Sigmoid colon (tissue), 4 donors: ENCODE data around the gene UBE2D3.

Source experiments
- EP300 ChIP-seq, 4 donors: sonication (generic); formaldehyde crosslinking; IDR thresholded peaks; one replicate each; pipeline ENCODE4 v1.6.1; 2017; ENCODE audit warnings: antibody characterized with exemption in 4 of 4
- POLR2A ChIP-seq, 2 donors: fragments of 450-650 bp; IDR thresholded peaks; one replicate each; pipeline ENCODE4 v1.6.1; 2016; ENCODE audit warnings: antibody characterized with exemption in 2 of 2, mild to moderate bottlenecking in 2 of 2, moderate library complexity in 2 of 2
- POLR2AphosphoS5 ChIP-seq, 4 donors: sonication (generic); formaldehyde crosslinking; IDR thresholded peaks; one replicate each; pipeline ENCODE4 v1.6.1; 2017; ENCODE audit warnings: antibody characterized with exemption in 4 of 4
- TF ChIP-seq, protein P1 (sequence below), 4 experiments: fragments of 450-650 bp in 3 of 4; fragments of 200-600 bp in 1 of 4; IDR thresholded peaks; one replicate each; pipeline ENCODE4 v1.5.1; 2016 to 2019; ENCODE audit warnings: antibody characterized with exemption in 4 of 4, mild to moderate bottlenecking in 3 of 4, moderate library complexity in 2 of 4

GRCh38 chr4:102787944-102788343, 39.4 kb downstream of the UBE2D3 start:
- no peak for TF ChIP-seq POLR2A (IDR thresholded peaks at IDR 0.05)
- no peak for TF ChIP-seq POLR2AphosphoS5 (IDR thresholded peaks at IDR 0.05)
- TF ChIP-seq, protein P1, sequence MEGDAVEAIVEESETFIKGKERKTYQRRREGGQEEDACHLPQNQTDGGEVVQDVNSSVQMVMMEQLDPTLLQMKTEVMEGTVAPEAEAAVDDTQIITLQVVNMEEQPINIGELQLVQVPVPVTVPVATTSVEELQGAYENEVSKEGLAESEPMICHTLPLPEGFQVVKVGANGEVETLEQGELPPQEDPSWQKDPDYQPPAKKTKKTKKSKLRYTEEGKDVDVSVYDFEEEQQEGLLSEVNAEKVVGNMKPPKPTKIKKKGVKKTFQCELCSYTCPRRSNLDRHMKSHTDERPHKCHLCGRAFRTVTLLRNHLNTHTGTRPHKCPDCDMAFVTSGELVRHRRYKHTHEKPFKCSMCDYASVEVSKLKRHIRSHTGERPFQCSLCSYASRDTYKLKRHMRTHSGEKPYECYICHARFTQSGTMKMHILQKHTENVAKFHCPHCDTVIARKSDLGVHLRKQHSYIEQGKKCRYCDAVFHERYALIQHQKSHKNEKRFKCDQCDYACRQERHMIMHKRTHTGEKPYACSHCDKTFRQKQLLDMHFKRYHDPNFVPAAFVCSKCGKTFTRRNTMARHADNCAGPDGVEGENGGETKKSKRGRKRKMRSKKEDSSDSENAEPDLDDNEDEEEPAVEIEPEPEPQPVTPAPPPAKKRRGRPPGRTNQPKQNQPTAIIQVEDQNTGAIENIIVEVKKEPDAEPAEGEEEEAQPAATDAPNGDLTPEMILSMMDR (IDR thresholded peaks at IDR 0.05), result no peak
- TF ChIP-seq EP300 (IDR thresholded peaks at IDR 0.05), result no peak
